IMR-90 (cell line): ENCODE data around the gene AQP9. TPM values are rescaled to one million over a fixed set of nuclear protein-coding genes. Genes with fewer than 3 reads are reported as not detected.

ENCODE experiments used
- ATAC-seq: fragments of 200-7000 bp; cut with Tn5 transposase; 2 replicates; pipeline ENCODE4 v1.9.1; 2020; ENCODE audit warnings: low read depth, mild to moderate bottlenecking, moderate library complexity
- BruUV-seq: library from RNA; stranded (reverse); fragments of 400-500 nt; replicated peaks from 2 replicates; lab custom pipeline; 2021; lab: Mats Ljungman, UMichigan
- CTCF ChIA-PET: fragments of 300-600 bp; formaldehyde crosslinking; extraction: SDS; loops from one replicate; lab custom pipeline; 2021; ENCODE audit warnings: antibody characterized with exemption; lab: Yijun Ruan, JAX
- POLR2A ChIA-PET: fragments of 300-600 bp; sonication (Branson Sonifier 250); formaldehyde crosslinking; loops from one replicate; lab custom pipeline; 2022; ENCODE audit warnings: antibody characterized with exemption; ENCODE audit not compliant: unreplicated experiment; lab: Charles Lee
- DNase-seq: peaks from one replicate; pipeline ENCODE4 v3.0.0; 2013
- H2AFZ ChIP-seq: replicated peaks from 2 replicates; pipeline ENCODE3; 2013; ENCODE audit warnings: low read length, mild to moderate bottlenecking; ENCODE audit not compliant: poor library complexity
- H2AK5ac ChIP-seq: 2 replicates; pipeline ENCODE4 v1.6.1; 2013; ENCODE audit warnings: low read depth, low read length, inconsistent platforms
- H2AK9ac ChIP-seq: replicated peaks from 2 replicates; pipeline ENCODE3; 2013; ENCODE audit warnings: mild to moderate bottlenecking, low read depth, low read length, moderate library complexity; ENCODE audit not compliant: poor library complexity
- H2BK120ac ChIP-seq: 2 replicates; pipeline ENCODE4 v1.6.1; 2013; ENCODE audit warnings: low read depth, low read length, inconsistent platforms
- H2BK15ac ChIP-seq: 3 replicates; pipeline ENCODE4 v1.6.1; 2013; ENCODE audit warnings: low read depth, low read length, inconsistent platforms
- H2BK20ac ChIP-seq: 2 replicates; pipeline ENCODE4 v1.6.1; 2013; ENCODE audit warnings: low read depth, mild to moderate bottlenecking, inconsistent platforms, low read length, moderate library complexity
- H2BK5ac ChIP-seq: 2 replicates; pipeline ENCODE4 v1.6.1; 2013; ENCODE audit warnings: mild to moderate bottlenecking, low read depth, low read length, inconsistent platforms; ENCODE audit not compliant: poor library complexity, severe bottlenecking
- H3K14ac ChIP-seq: replicated peaks from 2 replicates; pipeline ENCODE4 v1.6.1; 2013; ENCODE audit warnings: low read depth, low read length, inconsistent platforms
- H3K18ac ChIP-seq: 2 replicates; pipeline ENCODE4 v1.6.1; 2013; ENCODE audit warnings: low read depth, low read length, control low read depth
- H3K23ac ChIP-seq: 2 replicates; pipeline ENCODE4 v1.6.1; 2013; ENCODE audit warnings: low read depth, low read length, inconsistent platforms
- H3K27ac ChIP-seq: 2 replicates; pipeline ENCODE4 v1.5.1; 2013; ENCODE audit warnings: mild to moderate bottlenecking, control low read depth, low read length; ENCODE audit not compliant: insufficient read depth
- H3K27me3 ChIP-seq: 2 replicates; pipeline ENCODE4 v1.6.1; 2013; ENCODE audit warnings: low read length; ENCODE audit not compliant: control insufficient read depth, insufficient read depth
- H3K36me3 ChIP-seq: 2 replicates; pipeline ENCODE4 v1.6.1; 2013; ENCODE audit warnings: low read length, mixed read lengths; ENCODE audit not compliant: control insufficient read depth, insufficient read depth
- H3K4ac ChIP-seq: 2 replicates; pipeline ENCODE4 v1.6.1; 2013; ENCODE audit warnings: low read depth, low read length, inconsistent platforms
- H3K4me1 ChIP-seq: 2 replicates; pipeline ENCODE4 v1.6.1; 2013; ENCODE audit warnings: low read length, mixed read lengths; ENCODE audit not compliant: control insufficient read depth, insufficient read depth
- H3K4me2 ChIP-seq: 2 replicates; pipeline ENCODE4 v1.6.1; 2013; ENCODE audit warnings: low read depth, mild to moderate bottlenecking, control low read depth, low read length, moderate library complexity
- H3K4me3 ChIP-seq: 2 replicates; pipeline ENCODE4 v1.5.1; 2013; ENCODE audit warnings: low read depth, mild to moderate bottlenecking, control low read depth, low read length, moderate library complexity; ENCODE audit not compliant: insufficient read depth
- H3K56ac ChIP-seq: 2 replicates; pipeline ENCODE4 v1.6.1; 2013; ENCODE audit warnings: low read length, inconsistent platforms; ENCODE audit not compliant: insufficient read depth; ENCODE audit errors: extremely low read depth
- H3K79me1 ChIP-seq, 2 experiments: 2 replicates each; pipeline ENCODE4 v1.6.1; 2013; ENCODE audit warnings: low read length in 2 of 2, inconsistent platforms in 1 of 2, low read depth in 1 of 2
- H3K9ac ChIP-seq: 2 replicates; pipeline ENCODE4 v1.6.1; 2013; ENCODE audit warnings: low read depth, low read length, control low read depth
- H3K9me1 ChIP-seq: 2 replicates; pipeline ENCODE4 v1.6.1; 2013; ENCODE audit warnings: low read length, inconsistent platforms; ENCODE audit not compliant: insufficient read depth
- H3K9me3 ChIP-seq: 2 replicates; pipeline ENCODE4 v1.6.1; 2013; ENCODE audit warnings: low read length; ENCODE audit not compliant: control insufficient read depth, insufficient read depth
- H4K20me1 ChIP-seq: 2 replicates; pipeline ENCODE4 v1.6.1; 2013; ENCODE audit warnings: low read length, inconsistent platforms; ENCODE audit not compliant: insufficient read depth
- H4K5ac ChIP-seq: 2 replicates; pipeline ENCODE4 v1.6.1; 2013; ENCODE audit warnings: mild to moderate bottlenecking, low read depth, low read length, control low read depth
- H4K8ac ChIP-seq, 2 experiments: 2 replicates each; pipeline ENCODE4 v1.6.1; 2013; ENCODE audit warnings: low read depth in 2 of 2, low read length in 2 of 2, control low read depth in 1 of 2, inconsistent platforms in 1 of 2
- H4K91ac ChIP-seq: 2 replicates; pipeline ENCODE4 v1.6.1; 2013; ENCODE audit warnings: low read depth, low read length, inconsistent platforms; ENCODE audit not compliant: insufficient read depth
- BHLHE40 ChIP-seq: fragments of 150-350 bp; IDR thresholded peaks from 2 replicates; pipeline ENCODE4 v1.6.1; 2016; ENCODE audit warnings: mild to moderate bottlenecking, low read depth, low read length
- CEBPB ChIP-seq: IDR thresholded peaks from 2 replicates; pipeline ENCODE4 v1.6.1; 2012; ENCODE audit warnings: low read depth, low read length, improper control_type of control experiment
- CHD1 ChIP-seq: IDR thresholded peaks from 2 replicates; pipeline ENCODE4 v1.6.1; 2012; ENCODE audit warnings: low read depth, low read length, improper control_type of control experiment
- CTCF ChIP-seq: conservative IDR thresholded peaks from 2 replicates; pipeline ENCODE4 v1.5.1; 2012; ENCODE audit warnings: mild to moderate bottlenecking, low read depth, low read length, improper control_type of control experiment
- ELK1 ChIP-seq: fragments of 150-350 bp; IDR thresholded peaks from 2 replicates; pipeline ENCODE4 v1.6.1; 2016; ENCODE audit warnings: low read depth, mild to moderate bottlenecking, low read length, moderate library complexity, borderline replicate concordance
- FOS ChIP-seq: fragments of 150-350 bp; IDR thresholded peaks from 2 replicates; pipeline ENCODE4 v1.6.1; 2016; ENCODE audit warnings: low read depth, low read length
- MAFK ChIP-seq: IDR thresholded peaks from 2 replicates; pipeline ENCODE4 v1.6.1; 2012; ENCODE audit warnings: low read depth, low read length, improper control_type of control experiment
- MAZ ChIP-seq: IDR thresholded peaks from 2 replicates; pipeline ENCODE4 v1.6.1; 2012; ENCODE audit warnings: low read depth, mild to moderate bottlenecking, low read length, improper control_type of control experiment, moderate library complexity, borderline replicate concordance
- MXI1 ChIP-seq: IDR thresholded peaks from 2 replicates; pipeline ENCODE4 v1.6.1; 2012; ENCODE audit warnings: low read depth, mild to moderate bottlenecking, low read length, moderate library complexity, borderline replicate concordance
- NFE2L2 ChIP-seq: fragments of 150-350 bp; IDR thresholded peaks from 2 replicates; pipeline ENCODE4 v1.6.1; 2016; ENCODE audit warnings: low read depth, mild to moderate bottlenecking, low read length
- POLR2A ChIP-seq: IDR thresholded peaks from 2 replicates; pipeline ENCODE4 v1.6.1; 2012; ENCODE audit warnings: mild to moderate bottlenecking, low read depth, low read length
- RAD21 ChIP-seq: IDR thresholded peaks from 2 replicates; pipeline ENCODE4 v1.6.1; 2012; ENCODE audit warnings: low read length, improper control_type of control experiment
- RCOR1 ChIP-seq: IDR thresholded peaks from 2 replicates; pipeline ENCODE4 v1.6.1; 2012; ENCODE audit warnings: mild to moderate bottlenecking, low read length, improper control_type of control experiment; ENCODE audit not compliant: insufficient replicate concordance
- RFX5 ChIP-seq: IDR thresholded peaks from 2 replicates; pipeline ENCODE4 v1.8.0; 2012; ENCODE audit warnings: low read depth, mild to moderate bottlenecking, low read length, moderate library complexity
- SMC3 ChIP-seq: fragments of 150-350 bp; IDR thresholded peaks from 2 replicates; pipeline ENCODE4 v1.6.1; 2016; ENCODE audit warnings: low read depth, mild to moderate bottlenecking, antibody characterized with exemption, low read length, moderate library complexity
- USF2 ChIP-seq: fragments of 150-350 bp; IDR thresholded peaks from 2 replicates; pipeline ENCODE4 v1.6.1; 2017; ENCODE audit warnings: mild to moderate bottlenecking, antibody characterized with exemption, low read length, low read depth
- WGBS, 2 experiments: methylation state at CpG; one replicate each; pipeline versions ENCODE4 v1.1.5 to v1.1.7; 2013; ENCODE audit warnings: missing lambda C conversion rate in 2 of 2; ENCODE audit not compliant: insufficient read length in 1 of 2; ENCODE audit errors: extremely low coverage in 2 of 2; 5-methylcytosine and 5-hydroxymethylcytosine counted together
- dilution Hi-C: fragments of 300-500 bp; cut with HindIII; formaldehyde crosslinking; loops from one replicate; pipeline ENCODE4 v1.14.3; 2018; ENCODE audit warnings: low sequenced_read_pairs; ENCODE audit not compliant: unreplicated experiment
- in situ Hi-C: fragments of 300-500 bp; cut with MboI; formaldehyde crosslinking; loops from 3 replicates; pipeline ENCODE4 v1.14.3; 2019; ENCODE audit warnings: low sequenced_read_pairs, inconsistent platforms, mixed read lengths
- intact Hi-C: fragments of 100-400 bp; cut with micrococcal nuclease; formaldehyde crosslinking; loops from 2 replicates; pipeline ENCODE4 v1.10.0; 2022
- polyA plus RNA-seq, 3 experiments: library from polyadenylated mRNA; depleted of rRNA; stranded (reverse); fragments of >200 nt; gene quantifications; 2 replicates each; pipeline ENCODE4 v1.2.3, GENCODE V29; 2012; ENCODE audit warnings: low replicate concordance in 1 of 3
- total RNA-seq: library from RNA; depleted of rRNA; stranded (reverse); fragments of >200 nt; gene quantifications from 2 replicates; pipeline ENCODE4 v1.2.3, GENCODE V29; 2012

AQP9 gene
- total and polyA plus RNA-seq, 2 of the 4 experiments (the other 2 are of a cell fraction): not detected

- no peak for DNase-seq
- Histone ChIP-seq H3K27ac (no peak overlapping the region), H3K18ac (no peak overlapping the region), H3K56ac (no peak overlapping the region), H3K27me3 (peaks cover 11% of the 10 kb centered on the region), H2AK9ac (no peak overlapping the region), H3K23ac (no peak overlapping the region), H2BK20ac (no peak overlapping the region), H3K9ac (no peak overlapping the region), H2BK5ac (no peak overlapping the region), H3K9me1 (no peaks in the 10 kb centered on the region), H2AFZ (no peak overlapping the region), H3K14ac (no peak overlapping the region), H4K91ac (no peak overlapping the region), H2AK5ac (no peak overlapping the region), H3K4me3 (no peak overlapping the region), H3K4ac (no peak overlapping the region), H3K79me1 (no peaks in the 10 kb centered on the region), H2BK120ac (no peak overlapping the region), H4K8ac (no peak overlapping the region), H3K9me3 (no peaks in the 10 kb centered on the region), H3K4me1 (no peaks in the 10 kb centered on the region), H4K20me1 (no peaks in the 10 kb centered on the region), H2BK15ac (no peak overlapping the region), H3K36me3 (no peaks in the 10 kb centered on the region), H4K5ac (no peak overlapping the region), H3K4me2 (no peak overlapping the region)
- no TSS peak for BruUV-seq
- TF ChIP-seq ELK1 (no peak), RFX5 (no peak), MAFK (no peak), POLR2A (no peak), BHLHE40 (no peak), RAD21 (no peak), USF2 (no peak), RCOR1 (no peak), MXI1 (no peak), FOS (no peak), CTCF (no peak), MAZ (no peak), CEBPB (no peak), CHD1 (no peak), NFE2L2 (no peak), SMC3 (no peak)
- dilution Hi-C loops (no loop called here), intact Hi-C loops (no loop called here), in situ Hi-C loops (no loop called here)
- ChIA-PET CTCF (no interaction called here), POLR2A (no interaction called here)
- no peak for ATAC-seq
- WGBS, 2 experiments: no CpG with 5 or more reads among the region's 1 CpG
These were observed 23.3 kb downstream of the AQP9 start for GRCh38 chr15:58161436-58161930.
